K562 (cell line): ENCODE results near the gene PIK3R2. TPM values are rescaled to one million over a fixed set of nuclear protein-coding genes. Genes with fewer than 3 reads are reported as not detected.

Experiments
- ASH1L ChIP-seq: fragments of 450-650 bp; IDR thresholded peaks from 2 replicates; pipeline ENCODE4 v1.6.1; 2018; ENCODE audit warnings: borderline replicate concordance, mild to moderate bottlenecking, low read depth; ENCODE audit not compliant: partially characterized antibody
- CCNT2 ChIP-seq: IDR thresholded peaks from 2 replicates; pipeline ENCODE4 v1.6.1; 2011; ENCODE audit warnings: borderline replicate concordance, low read depth, mild to moderate bottlenecking, moderate library complexity, mixed read lengths, low read length; ENCODE audit not compliant: insufficient read length; ENCODE audit errors: extremely low read depth
- CTBP1 ChIP-seq: fragments of 450-650 bp; IDR thresholded peaks from 2 replicates; pipeline ENCODE4 v1.6.1; 2016; ENCODE audit warnings: borderline replicate concordance
- CTCF ChIP-seq, 3 experiments: IDR thresholded peaks in 2 of 3; conservative IDR thresholded peaks in 1 of 3; 2 replicates each; pipeline ENCODE4 v1.5.1; 2011 to 2012; ENCODE audit warnings: low read length in 3 of 3, mild to moderate bottlenecking in 3 of 3, control low read depth in 2 of 3, improper control_type of control experiment in 1 of 3, inconsistent platforms in 1 of 3, low read depth in 1 of 3, mixed read lengths in 1 of 3, moderate library complexity in 1 of 3; ENCODE audit not compliant: insufficient read depth in 2 of 3
- EGR1 ChIP-seq: fragments of 450-650 bp; conservative IDR thresholded peaks from 2 replicates; pipeline ENCODE4 v1.6.1; 2017; ENCODE audit warnings: mild to moderate bottlenecking
- FIP1L1 ChIP-seq: fragments of 200-400 bp; formaldehyde crosslinking; IDR thresholded peaks from 2 replicates; pipeline ENCODE4 v1.6.1; 2018; ENCODE audit warnings: mild to moderate bottlenecking, low read depth, low read length; ENCODE audit not compliant: poor library complexity, severe bottlenecking
- HNRNPLL ChIP-seq: fragments of 200-400 bp; formaldehyde crosslinking; IDR thresholded peaks from 2 replicates; pipeline ENCODE4 v1.6.1; 2017; ENCODE audit warnings: low read length, low read depth, mild to moderate bottlenecking; ENCODE audit not compliant: poor library complexity, severe bottlenecking
- NFYB ChIP-seq: IDR thresholded peaks from 2 replicates; pipeline ENCODE4 v1.6.1; 2011; ENCODE audit warnings: mild to moderate bottlenecking, moderate library complexity; ENCODE audit not compliant: insufficient read length; ENCODE audit errors: extremely low read depth
- NRF1 ChIP-seq, 2 experiments: fragments of 450-650 bp; IDR thresholded peaks in 1 of 2; conservative IDR thresholded peaks in 1 of 2; 2 replicates each; pipeline ENCODE4 v1.6.1; 2014; ENCODE audit warnings: mild to moderate bottlenecking in 2 of 2
- PCBP1 ChIP-seq: fragments of 200-400 bp; formaldehyde crosslinking; IDR thresholded peaks from 2 replicates; pipeline ENCODE4 v1.6.1; 2018; ENCODE audit warnings: mild to moderate bottlenecking, low read depth, low read length; ENCODE audit not compliant: poor library complexity, severe bottlenecking
- RBFOX2 ChIP-seq: fragments of 200-400 bp; formaldehyde crosslinking; IDR thresholded peaks from 2 replicates; pipeline ENCODE4 v1.6.1; 2017; ENCODE audit warnings: low read depth, mild to moderate bottlenecking, low read length, moderate library complexity
- STAT6 ChIP-seq: sonication (generic); formaldehyde crosslinking; IDR thresholded peaks from 2 replicates; pipeline ENCODE4 v1.8.1; 2023; ENCODE audit warnings: mild to moderate bottlenecking, missing genetic modification reagents
- VEZF1 ChIP-seq: fragments of 200-800 bp; sonication (Bioruptor generic); IDR thresholded peaks from 2 replicates; pipeline ENCODE4 v1.6.1; 2017; ENCODE audit warnings: missing genetic modification characterization, missing compliant biosample characterization
- ZNF143 ChIP-seq: sonication (generic); formaldehyde crosslinking; IDR thresholded peaks from 2 replicates; pipeline ENCODE4 v1.9.0; 2022; ENCODE audit warnings: mild to moderate bottlenecking, missing genetic modification reagents
- polyA plus RNA-seq, 8 experiments: library from polyadenylated mRNA; depleted of rRNA in 4 of 8; stranded (reverse) in 5 of 8; unstranded in 3 of 8; fragments of >200 nt; fragmentation: Nextera tagmentation in 2 of 8; fragmentation: Illumina TruSeq in 1 of 8; extraction: Ambion mirVana in 2 of 8; extraction: Trizol in 1 of 8; gene quantifications; 2 replicates each; pipeline versions ENCODE4 v1.2.1 to v1.2.3, GENCODE V29; 2011 to 2014; ENCODE audit warnings: inconsistent platforms in 1 of 8, missing spikeins in 1 of 8
- total RNA-seq, 7 experiments: library from RNA; depleted of rRNA in 6 of 7; stranded (reverse); fragments of >200 nt in 6 of 7; fragmentation: Illumina TruSeq in 2 of 7; extraction: Trizol in 2 of 7; gene quantifications; 2 replicates each; pipeline versions ENCODE4 v1.2.1 to v1.2.3, GENCODE V29; 2011 to 2021; ENCODE audit warnings: low replicate concordance in 1 of 7
- TF ChIP-seq, protein P1 (sequence below), 2 experiments: fragments of 450-650 bp; conservative IDR thresholded peaks; 2 replicates each; pipeline ENCODE4 v1.6.1; 2017; ENCODE audit warnings: mild to moderate bottlenecking in 2 of 2, moderate library complexity in 2 of 2
- TF ChIP-seq, protein P2 (sequence below), 2 experiments: fragments of 450-650 bp; IDR thresholded peaks; 2 replicates each; pipeline ENCODE4 v1.6.1; 2016

The PIK3R2 gene
- total and polyA plus RNA-seq, 9 of the 15 experiments (the other 6 are each of a cell fraction or from before 2014, with no cell fraction given) = 0.39 to 37.9 (median 5.3) TPM

DNA sequence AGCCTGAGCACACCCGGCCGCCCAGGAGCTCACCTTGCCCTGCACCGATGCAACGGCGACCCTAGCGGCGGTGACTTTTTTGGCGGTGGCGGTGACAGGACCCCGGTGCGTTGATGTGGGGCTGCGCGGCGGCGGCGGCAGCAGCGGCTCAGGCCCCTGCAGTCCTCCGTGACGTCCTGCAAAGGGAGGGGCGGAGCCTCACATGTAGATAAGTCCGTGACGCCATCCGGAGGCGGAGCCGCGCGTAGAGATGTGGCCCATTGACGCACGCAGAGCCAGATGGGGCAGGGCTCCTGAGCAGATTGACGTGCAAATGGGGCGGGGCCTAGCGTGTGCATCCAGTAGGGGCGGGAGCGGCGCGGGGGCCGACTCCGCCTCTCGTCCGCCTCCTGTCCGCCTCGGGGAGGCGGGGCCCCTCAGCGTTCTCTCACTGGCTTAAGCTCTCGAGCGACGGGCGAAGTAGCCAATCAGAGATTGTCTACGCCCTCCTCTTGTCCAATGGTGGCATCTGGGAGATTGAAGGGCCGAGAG lies 51.0 kb downstream of the PIK3R2 start, which contains the start of gene RAB3A (continued):
- TF ChIP-seq ASH1L (peak; percentile 98), NRF1 (conservative IDR thresholded peaks at IDR 0.05 in 1 of 2, IDR thresholded peaks at IDR 0.05 in 1 of 2) (peak; percentile 90 to 92), CTCF (IDR thresholded peaks at IDR 0.05 in 2 of 3, conservative IDR thresholded peaks at IDR 0.05 in 1 of 3; ENCODE audit: insufficient read depth in 2 of 3, low read depth in 1 of 3, low read length in 3 of 3) (0 out of 6 replicates have a peak, but pooled peaks of 1 of the 3 experiments have one; percentile 2), CCNT2 (peak; percentile 31), PCBP1 (peak; percentile 55), VEZF1 (peak; percentile 84), RBFOX2 (0 out of 2 replicates have a peak, but pooled peaks have one; percentile 20), FIP1L1 (peak; percentile 34), EGR1 (peak; percentile 57), CTBP1 (peak; percentile 60), STAT6 (CRISPR knock-in tag) (0 out of 2 replicates have a peak, but pooled peaks have one; percentile 57), ZNF143 (CRISPR knock-in tag) (no peak), NFYB (peak; percentile 100), HNRNPLL (peak; percentile 71)
- TF ChIP-seq, protein P1, sequence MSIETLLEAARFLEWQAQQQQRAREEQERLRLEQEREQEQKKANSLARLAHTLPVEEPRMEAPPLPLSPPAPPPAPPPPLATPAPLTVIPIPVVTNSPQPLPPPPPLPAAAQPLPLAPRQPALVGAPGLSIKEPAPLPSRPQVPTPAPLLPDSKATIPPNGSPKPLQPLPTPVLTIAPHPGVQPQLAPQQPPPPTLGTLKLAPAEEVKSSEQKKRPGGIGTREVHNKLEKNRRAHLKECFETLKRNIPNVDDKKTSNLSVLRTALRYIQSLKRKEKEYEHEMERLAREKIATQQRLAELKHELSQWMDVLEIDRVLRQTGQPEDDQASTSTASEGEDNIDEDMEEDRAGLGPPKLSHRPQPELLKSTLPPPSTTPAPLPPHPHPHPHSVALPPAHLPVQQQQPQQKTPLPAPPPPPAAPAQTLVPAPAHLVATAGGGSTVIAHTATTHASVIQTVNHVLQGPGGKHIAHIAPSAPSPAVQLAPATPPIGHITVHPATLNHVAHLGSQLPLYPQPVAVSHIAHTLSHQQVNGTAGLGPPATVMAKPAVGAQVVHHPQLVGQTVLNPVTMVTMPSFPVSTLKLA (conservative IDR thresholded peaks at IDR 0.05) = peak in 1 of 2 experiments; percentile 1; a peak in 1 of 4 replicates
- TF ChIP-seq, protein P2, sequence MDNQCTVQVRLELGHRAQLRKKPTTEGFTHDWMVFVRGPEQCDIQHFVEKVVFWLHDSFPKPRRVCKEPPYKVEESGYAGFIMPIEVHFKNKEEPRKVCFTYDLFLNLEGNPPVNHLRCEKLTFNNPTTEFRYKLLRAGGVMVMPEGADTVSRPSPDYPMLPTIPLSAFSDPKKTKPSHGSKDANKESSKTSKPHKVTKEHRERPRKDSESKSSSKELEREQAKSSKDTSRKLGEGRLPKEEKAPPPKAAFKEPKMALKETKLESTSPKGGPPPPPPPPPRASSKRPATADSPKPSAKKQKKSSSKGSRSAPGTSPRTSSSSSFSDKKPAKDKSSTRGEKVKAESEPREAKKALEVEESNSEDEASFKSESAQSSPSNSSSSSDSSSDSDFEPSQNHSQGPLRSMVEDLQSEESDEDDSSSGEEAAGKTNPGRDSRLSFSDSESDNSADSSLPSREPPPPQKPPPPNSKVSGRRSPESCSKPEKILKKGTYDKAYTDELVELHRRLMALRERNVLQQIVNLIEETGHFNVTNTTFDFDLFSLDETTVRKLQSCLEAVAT (IDR thresholded peaks at IDR 0.05) = peak in 1 of 2 experiments; percentile 95; a peak in 2 of 4 replicates
